Vagina (tissue), 2 donors: Measurements from ENCODE around the gene CCDC7.

ENCODE experiments used
- POLR2A ChIP-seq, 2 donors: fragments of 450-650 bp; IDR thresholded peaks; one replicate each; pipeline ENCODE4 v1.6.1; 2017; ENCODE audit warnings: antibody characterized with exemption in 2 of 2, mild to moderate bottlenecking in 2 of 2, moderate library complexity in 2 of 2
- POLR2AphosphoS5 ChIP-seq, 2 donors: sonication (generic); formaldehyde crosslinking; IDR thresholded peaks; one replicate each; pipeline ENCODE4 v1.9.0; 2017; ENCODE audit warnings: antibody characterized with exemption in 2 of 2, mild to moderate bottlenecking in 2 of 2, low read depth in 1 of 2; ENCODE audit not compliant: insufficient read depth in 1 of 2
- TF ChIP-seq, protein P1 (sequence below), 3 experiments: fragments of 450-650 bp in 2 of 3; fragments of 200-600 bp in 1 of 3; sonication (generic) in 1 of 3; IDR thresholded peaks; one replicate each; pipeline ENCODE4 v1.5.1; 2017 to 2019; ENCODE audit warnings: antibody characterized with exemption in 3 of 3, mild to moderate bottlenecking in 2 of 3, moderate library complexity in 2 of 3

DNA sequence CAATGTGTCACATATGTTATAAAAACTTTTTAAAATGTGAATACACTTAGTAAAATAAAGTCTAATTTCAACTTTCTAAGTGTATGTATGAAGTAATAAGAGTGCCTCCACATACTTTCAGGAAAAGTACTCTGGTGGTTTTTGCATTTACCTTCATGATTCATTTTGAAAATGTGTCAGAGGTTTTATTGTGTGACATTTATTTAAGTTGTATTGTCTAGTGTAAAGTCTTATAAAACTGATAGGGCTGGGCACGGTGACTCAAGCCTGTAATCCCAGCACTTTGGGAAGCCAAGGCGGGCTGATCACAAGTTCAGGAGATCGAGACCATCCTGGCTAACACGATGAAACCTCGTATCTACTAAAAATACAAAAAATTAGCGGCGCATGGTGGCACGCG lies 285.6 kb downstream of the CCDC7 start:
- TF ChIP-seq, protein P1, sequence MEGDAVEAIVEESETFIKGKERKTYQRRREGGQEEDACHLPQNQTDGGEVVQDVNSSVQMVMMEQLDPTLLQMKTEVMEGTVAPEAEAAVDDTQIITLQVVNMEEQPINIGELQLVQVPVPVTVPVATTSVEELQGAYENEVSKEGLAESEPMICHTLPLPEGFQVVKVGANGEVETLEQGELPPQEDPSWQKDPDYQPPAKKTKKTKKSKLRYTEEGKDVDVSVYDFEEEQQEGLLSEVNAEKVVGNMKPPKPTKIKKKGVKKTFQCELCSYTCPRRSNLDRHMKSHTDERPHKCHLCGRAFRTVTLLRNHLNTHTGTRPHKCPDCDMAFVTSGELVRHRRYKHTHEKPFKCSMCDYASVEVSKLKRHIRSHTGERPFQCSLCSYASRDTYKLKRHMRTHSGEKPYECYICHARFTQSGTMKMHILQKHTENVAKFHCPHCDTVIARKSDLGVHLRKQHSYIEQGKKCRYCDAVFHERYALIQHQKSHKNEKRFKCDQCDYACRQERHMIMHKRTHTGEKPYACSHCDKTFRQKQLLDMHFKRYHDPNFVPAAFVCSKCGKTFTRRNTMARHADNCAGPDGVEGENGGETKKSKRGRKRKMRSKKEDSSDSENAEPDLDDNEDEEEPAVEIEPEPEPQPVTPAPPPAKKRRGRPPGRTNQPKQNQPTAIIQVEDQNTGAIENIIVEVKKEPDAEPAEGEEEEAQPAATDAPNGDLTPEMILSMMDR (IDR thresholded peaks at IDR 0.05): no peak
- no peak for TF ChIP-seq POLR2AphosphoS5 (IDR thresholded peaks at IDR 0.05; ENCODE audit: insufficient read depth in 1 of 2, low read depth in 1 of 2)
- no peak for TF ChIP-seq POLR2A (IDR thresholded peaks at IDR 0.05)
